Measurements from ENCODE around the gene ZSCAN12.
"Not testable (repeated sequence)": the region's sequence is repeated elsewhere in the genome, so short reads cannot be mapped to it uniquely, and the experiment has no call there.

Gene ZSCAN12

GRCh38 chr6:28393912-28394662, 5.5 kb downstream of the ZSCAN12 start:
- DNase-seq, result no peak

- no peak for DNase-seq
These were observed 8.9 kb downstream of the ZSCAN12 start for GRCh38 chr6:28390688-28391087.

DNA sequence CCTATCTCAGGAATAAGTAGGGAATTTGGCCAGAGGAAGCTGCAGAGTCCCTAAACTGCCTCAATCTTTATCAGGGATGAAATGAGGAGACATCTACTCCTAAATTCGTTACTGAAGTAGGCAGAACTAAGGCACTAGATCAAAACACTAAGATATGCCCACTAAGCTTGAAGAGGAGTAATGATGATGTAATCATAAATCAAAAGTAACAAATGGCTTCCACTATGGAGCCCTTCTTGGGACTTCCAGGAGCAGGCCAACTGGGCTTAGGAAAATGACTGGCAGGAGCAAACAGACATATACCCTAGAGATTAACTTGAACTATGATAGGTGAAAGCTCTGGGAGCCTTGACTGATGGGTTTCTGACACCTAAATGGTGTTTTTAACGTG, 15.4 kb downstream of the ZSCAN12 start:
- no peak for DNase-seq

- peak; percentile 55 for DNase-seq
These were observed 16.1 kb downstream of the ZSCAN12 start for GRCh38 chr6:28383235-28384142.

- DNase-seq, result no peak
These were observed 19.2 kb downstream of the ZSCAN12 start for GRCh38 chr6:28380381-28380780.

DNA sequence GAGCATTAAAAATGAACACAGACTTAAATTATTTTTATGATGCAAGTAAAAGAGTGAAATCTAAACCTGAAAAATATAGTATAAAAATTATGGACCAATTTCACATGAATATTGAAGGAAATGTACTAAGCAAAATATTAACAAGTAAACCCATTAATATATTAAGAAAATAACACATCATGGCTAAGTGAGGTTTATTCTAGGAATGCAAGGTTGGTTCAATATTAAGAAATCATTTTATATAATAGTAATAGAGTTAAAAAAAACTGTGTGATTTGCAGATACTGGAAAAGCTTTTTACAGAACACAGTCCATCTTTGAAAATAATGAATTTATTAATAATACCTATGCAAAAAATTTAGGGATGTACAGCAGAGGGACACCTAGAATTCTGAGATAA, 20.9 kb downstream of the ZSCAN12 start:
- DNase-seq, result no peak

DNA sequence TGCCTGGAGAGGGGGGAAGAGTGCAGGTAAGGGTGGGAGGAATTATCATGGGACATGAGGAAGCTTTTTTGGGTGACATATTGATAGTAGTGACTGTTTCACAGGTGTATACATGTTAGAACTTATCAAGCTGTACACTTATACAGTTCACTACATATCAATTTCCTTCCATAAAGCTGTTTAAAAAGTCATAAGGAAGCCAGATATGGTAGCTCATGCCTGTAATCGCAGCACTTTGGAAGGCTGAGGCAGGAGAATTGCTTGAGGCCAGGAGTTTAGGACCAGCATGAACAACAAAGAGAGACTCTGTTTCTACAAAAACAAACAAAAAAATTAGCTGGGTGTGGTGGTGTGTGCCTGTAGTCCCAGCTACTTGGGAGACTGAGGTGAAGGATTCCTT, 21.7 kb downstream of the ZSCAN12 start:
- DNase-seq, result no peak

GRCh38 chr6:28373925-28374324, 25.6 kb downstream of the ZSCAN12 start:
- DNase-seq, result no peak

DNA sequence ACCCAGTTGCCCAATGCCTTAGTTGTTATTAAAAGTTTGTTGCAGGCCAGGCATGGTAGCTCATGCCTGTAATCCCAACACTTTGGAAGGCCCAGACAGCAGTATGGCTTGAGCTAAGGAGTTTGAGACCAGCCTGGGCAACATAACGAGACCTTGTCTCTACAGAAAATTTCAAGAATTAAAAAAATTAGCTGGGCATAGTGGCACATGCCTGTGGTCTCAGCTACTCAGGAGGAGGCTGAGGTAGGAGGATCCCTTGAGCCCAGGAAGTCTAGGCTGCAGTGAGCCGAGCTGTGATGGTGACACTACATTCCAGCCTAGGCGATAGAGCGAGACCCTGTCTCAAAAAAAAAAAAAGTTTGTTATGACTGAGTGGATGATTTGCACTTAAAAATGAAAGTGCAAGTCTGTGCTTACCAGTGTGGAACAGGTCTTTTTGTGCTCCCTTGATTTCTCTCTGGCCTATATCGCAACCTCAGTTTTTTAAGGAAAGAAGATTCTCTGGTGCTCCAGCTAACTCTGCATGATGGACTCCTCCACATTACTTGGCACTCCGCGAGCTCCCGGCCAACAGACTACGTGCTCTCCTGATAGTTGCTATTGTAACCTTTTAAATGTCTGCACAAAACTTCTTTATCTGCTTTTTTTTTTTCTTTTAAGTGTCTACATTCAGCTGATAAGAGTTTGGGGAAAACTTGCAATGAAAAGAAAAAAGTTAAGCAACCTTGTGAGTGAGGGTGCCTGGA, 27.7 kb downstream of the ZSCAN12 start:
- DNase-seq, result no peak

GRCh38 chr6:28371280-28371679, 28.3 kb downstream of the ZSCAN12 start:
- DNase-seq, result no peak

DNA sequence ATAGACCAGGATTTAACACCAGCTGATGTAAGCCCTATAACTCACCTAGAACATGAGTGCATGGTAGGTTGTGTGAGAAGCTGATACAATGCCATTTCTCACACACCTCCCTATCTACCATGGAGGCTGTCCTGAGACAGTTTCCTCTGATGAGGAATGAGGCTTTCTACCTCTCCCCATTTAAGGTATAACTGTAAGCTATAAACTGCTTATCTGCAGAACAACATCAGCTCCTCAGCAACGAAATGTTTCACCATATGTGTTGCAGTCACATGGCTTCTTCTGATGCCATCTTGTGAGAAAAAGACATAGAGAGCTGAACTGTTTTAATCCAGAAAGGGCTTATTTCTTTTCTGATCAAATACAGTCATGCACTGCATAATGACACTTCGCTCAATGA, 29.1 kb downstream of the ZSCAN12 start:
- DNase-seq, result no peak

GRCh38 chr6:28369463-28369862, 30.1 kb downstream of the ZSCAN12 start:
- DNase-seq, result no peak

GRCh38 chr6:28368522-28368921, 31.0 kb downstream of the ZSCAN12 start:
- DNase-seq, result no peak

DNA sequence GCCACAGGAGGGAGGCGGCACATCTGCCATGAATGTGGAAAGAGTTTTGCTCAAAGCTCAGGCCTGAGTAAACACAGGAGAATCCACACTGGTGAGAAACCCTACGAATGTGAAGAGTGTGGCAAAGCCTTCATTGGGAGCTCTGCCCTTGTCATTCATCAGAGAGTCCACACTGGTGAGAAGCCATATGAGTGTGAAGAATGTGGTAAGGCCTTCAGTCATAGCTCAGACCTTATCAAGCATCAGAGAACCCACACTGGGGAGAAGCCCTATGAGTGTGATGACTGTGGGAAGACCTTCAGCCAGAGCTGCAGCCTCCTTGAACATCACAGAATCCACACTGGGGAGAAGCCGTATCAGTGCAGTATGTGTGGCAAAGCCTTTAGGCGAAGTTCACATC, 34.0 kb downstream of the ZSCAN12 start:
- not testable (repeated sequence) for DNase-seq

DNA sequence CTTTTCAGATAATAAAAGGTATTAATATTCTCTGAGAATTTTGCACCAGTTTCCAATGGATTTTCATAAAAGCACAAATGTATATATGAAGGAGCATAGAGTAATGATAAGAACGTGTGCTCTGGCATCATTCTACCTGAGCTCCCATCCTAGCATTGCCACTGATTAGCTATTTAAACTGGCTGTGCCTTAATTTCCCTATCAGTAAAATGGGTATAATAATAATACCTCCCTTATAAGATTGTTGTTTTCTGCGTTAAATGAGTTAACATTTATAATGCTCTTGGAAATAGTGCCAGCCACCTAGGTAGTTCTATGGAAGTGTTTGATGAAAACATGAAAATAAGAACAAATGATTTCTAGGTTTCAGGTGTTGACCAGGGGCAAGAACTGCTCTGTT, 38.6 kb downstream of the ZSCAN12 start:
- DNase-seq, result no peak

DNA sequence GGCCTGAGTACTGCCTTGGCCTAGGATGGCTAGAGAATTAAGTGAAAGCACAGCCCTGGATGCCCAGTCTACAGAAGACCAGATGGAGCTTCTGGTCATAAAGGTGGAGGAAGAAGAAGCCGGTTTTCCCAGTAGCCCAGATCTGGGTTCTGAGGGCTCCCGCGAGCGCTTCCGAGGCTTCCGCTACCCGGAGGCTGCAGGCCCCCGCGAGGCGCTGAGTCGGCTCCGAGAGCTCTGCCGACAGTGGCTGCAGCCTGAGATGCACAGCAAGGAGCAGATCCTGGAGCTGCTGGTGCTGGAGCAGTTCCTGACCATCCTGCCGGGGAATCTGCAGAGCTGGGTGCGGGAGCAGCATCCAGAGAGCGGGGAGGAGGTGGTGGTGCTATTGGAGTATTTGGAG, 40.0 kb downstream of the ZSCAN12 start:
- not testable (repeated sequence) for DNase-seq

GRCh38 chr6:28357036-28357435, 42.5 kb downstream of the ZSCAN12 start:
- no peak for DNase-seq

DNA sequence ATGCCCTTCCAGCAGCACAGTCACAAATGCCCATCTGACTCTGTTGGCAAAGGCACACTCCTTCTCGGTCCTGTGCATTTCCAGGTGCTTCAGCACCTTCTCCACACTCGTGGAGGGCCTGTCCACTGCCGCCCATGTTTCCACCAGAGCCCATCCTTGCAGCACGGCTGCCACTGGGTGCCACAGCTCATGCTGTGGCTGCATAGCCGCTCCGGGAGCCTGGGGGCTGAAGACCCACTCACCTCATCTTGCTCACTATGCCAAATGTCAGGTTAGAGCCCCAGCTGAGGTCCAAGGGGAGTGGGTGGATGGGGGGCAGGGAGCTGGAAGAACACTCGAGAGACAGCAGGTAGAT, 42.9 kb downstream of the ZSCAN12 start:
- DNase-seq, result no peak

DNA sequence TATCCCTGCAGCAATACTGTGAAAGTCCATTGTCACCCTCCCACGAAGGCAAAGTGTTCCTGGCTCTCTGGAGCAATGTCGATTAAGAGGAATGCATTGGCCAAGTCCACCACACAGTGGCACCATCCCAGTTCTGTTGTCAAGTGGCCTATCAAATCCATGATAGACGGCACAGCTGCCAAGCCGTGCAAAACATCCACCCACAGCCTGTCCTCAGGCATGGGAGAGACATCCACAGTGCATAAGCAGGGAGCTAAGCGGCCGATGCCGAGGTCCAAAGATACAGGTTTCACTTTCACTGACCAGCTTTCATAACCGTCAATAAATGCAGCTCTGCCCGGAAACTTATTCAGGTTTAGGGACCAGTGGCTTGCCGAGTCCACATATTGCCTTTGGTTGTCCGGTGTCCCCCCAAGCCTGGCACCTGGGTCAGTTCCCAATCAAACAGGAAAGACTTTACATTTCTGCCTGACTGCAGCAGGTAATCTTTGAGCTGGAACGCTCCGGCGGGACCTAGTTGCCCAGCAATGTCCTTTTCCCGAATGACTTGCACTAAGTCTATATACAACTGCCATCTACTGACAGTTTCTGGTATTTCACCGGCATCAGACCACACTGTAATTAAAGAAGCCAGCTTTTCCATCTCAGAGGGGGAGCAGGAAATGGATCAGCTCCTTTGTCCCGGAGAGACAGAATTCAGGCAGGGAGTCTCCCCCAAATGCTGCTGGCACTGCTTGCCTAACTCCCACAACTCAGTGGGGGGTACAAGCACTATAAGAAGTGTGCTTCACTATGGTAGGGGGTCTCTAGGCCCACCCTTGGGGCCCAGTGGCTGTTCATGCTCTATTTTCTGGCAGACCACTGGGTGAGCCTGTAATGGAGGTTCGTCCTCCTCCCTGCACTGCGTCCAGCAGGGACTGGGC, 43.5 kb downstream of the ZSCAN12 start:
- DNase-seq, result peak; percentile 83

DNA sequence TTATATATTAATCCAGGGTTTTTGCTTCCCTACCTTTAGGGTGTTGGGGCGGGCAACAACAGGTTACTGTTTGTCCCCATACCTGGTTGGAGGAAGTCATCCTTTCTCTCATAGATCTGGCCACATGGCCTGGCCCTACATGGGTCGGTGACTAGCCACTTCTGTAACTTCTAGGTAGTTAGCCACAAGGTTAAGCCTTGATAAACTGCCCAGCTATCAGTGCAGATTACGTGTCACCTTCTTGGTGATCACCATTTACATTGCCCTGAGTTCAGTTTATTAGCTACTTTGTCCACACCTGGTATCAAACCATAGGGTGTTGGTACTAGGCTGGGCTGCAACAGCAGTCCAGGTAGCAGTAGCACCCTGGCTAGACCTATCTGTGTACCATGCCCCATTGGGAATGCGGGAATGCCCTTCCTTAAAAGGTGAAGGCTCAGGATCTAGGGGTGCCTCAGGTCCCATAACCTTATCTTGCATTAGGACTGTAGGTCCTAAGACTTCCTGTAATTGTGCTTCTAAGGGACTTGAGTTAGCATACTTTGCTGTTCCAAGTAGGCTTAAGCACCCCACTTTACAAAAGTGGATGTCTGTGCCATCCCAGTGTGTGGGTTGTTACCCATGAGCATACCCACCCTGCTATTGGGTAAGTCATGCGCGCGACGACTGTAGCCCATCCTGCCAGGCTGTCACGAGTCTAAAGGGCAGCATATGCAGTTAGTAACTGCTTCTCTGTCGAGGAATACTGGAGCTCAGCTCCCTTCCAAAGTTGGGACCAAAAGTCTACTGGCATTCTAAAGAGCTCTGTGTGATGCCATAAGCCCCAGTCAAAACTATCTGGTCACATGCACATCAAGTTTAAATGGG, 44.6 kb downstream of the ZSCAN12 start:
- no peak for DNase-seq

DNA sequence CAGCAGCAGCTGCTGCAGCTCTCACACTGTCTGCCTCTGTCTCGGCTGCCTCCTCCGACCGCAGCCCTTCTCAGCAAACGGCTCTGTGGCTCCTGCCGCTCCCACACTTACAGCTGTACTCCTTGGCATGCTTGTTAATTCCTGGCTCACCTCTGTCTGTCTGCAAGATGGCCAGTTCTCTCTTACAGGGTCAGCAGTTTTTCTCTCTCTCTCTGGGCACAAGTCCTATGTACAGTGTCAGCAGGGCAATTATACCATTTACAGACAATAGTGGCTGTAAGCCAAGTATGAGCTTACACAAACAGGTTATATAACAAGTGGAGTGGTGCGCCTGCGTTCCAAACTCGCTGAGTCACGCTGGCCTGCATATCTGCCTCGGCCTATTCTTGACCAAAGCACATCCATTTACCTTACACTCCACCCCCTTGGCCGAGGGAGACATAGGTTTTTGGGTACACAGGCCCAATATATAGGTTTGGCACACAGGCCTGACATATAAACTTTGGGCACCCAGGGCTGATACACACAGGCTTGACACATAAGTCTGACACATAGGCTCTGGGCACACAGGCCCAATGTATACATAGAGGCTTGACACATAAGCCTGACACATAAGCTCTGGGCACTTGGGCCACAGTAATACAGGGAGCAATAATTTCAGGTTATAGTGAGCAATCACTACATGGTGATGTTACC, 45.4 kb downstream of the ZSCAN12 start:
- DNase-seq, result no peak
